WTC11 (cell line): ENCODE measurements around the gene METTL25B. TPM values are rescaled to one million over a fixed set of nuclear protein-coding genes. Genes with fewer than 3 reads are reported as not detected.

Experiments
- ATAC-seq: fragments of 200-7000 bp; cut with Tn5 transposase; 2 replicates; pipeline ENCODE4 v1.10.0; 2021; ENCODE audit warnings: mild to moderate bottlenecking, moderate library complexity
- CTCF ChIA-PET: fragments of 300-600 bp; sonication (Branson Sonifier 250); formaldehyde crosslinking; loops from one replicate; lab custom pipeline; 2021; ENCODE audit warnings: antibody characterized with exemption; lab: Charles Lee
- POLR2A ChIA-PET: fragments of 350-600 bp; sonication (Branson Sonifier 250); formaldehyde crosslinking; loops from one replicate; lab custom pipeline; 2021; ENCODE audit warnings: antibody characterized with exemption; lab: Charles Lee
- DNase-seq: peaks from one replicate; pipeline ENCODE4 v3.0.0; 2021; ENCODE audit warnings: low spot score
- H3K27ac Mint-ChIP-seq: 2 replicates; pipeline ENCODE4 v1.8.0; 2021; ENCODE audit warnings: mixed read lengths
- H3K27me3 Mint-ChIP-seq: 2 replicates; pipeline ENCODE4 v1.8.0; 2021; ENCODE audit warnings: low read depth, mild to moderate bottlenecking, moderate library complexity, mixed read lengths
- H3K36me3 Mint-ChIP-seq: 2 replicates; pipeline ENCODE4 v1.8.0; 2021; ENCODE audit warnings: mixed read lengths
- H3K4me1 Mint-ChIP-seq: 2 replicates; pipeline ENCODE4 v1.8.0; 2022; ENCODE audit warnings: mixed read lengths
- H3K4me3 Mint-ChIP-seq: 2 replicates; pipeline ENCODE4 v1.8.0; 2021; ENCODE audit warnings: mild to moderate bottlenecking, moderate library complexity, mixed read lengths
- H3K9me3 Mint-ChIP-seq: 2 replicates; pipeline ENCODE4 v1.8.0; 2021; ENCODE audit warnings: mixed read lengths
- CTCF ChIP-seq: fragments of 200-600 bp; IDR thresholded peaks from 2 replicates; pipeline ENCODE4 v1.8.0; 2022; ENCODE audit warnings: antibody characterized with exemption
- E2F1 ChIP-seq: sonication (generic); formaldehyde crosslinking; IDR thresholded peaks from 2 replicates; pipeline ENCODE4 v1.8.0; 2022; ENCODE audit warnings: mild to moderate bottlenecking, missing genetic modification reagents
- ESRRA ChIP-seq: sonication (generic); formaldehyde crosslinking; IDR thresholded peaks from 2 replicates; pipeline ENCODE4 v1.8.1; 2022; ENCODE audit warnings: mild to moderate bottlenecking, missing genetic modification reagents, borderline replicate concordance
- FOXJ3 ChIP-seq: sonication (generic); formaldehyde crosslinking; IDR thresholded peaks from 2 replicates; pipeline ENCODE4 v1.9.0; 2021; ENCODE audit warnings: missing genetic modification reagents, mild to moderate bottlenecking, borderline replicate concordance
- FOXK1 ChIP-seq: sonication (generic); formaldehyde crosslinking; IDR thresholded peaks from 2 replicates; pipeline ENCODE4 v1.8.0; 2022; ENCODE audit warnings: mild to moderate bottlenecking, moderate library complexity, missing genetic modification reagents
- FOXP1 ChIP-seq: sonication (generic); formaldehyde crosslinking; IDR thresholded peaks from 2 replicates; pipeline ENCODE4 v1.8.0; 2022; ENCODE audit warnings: missing genetic modification reagents, mild to moderate bottlenecking, moderate library complexity, borderline replicate concordance
- GTF2I ChIP-seq: fragments of 250-450 bp; sonication (Bioruptor Pico); conservative IDR thresholded peaks from 2 replicates; pipeline ENCODE4 v1.4.0; 2021; ENCODE audit warnings: mild to moderate bottlenecking
- IRF2 ChIP-seq: sonication (generic); formaldehyde crosslinking; IDR thresholded peaks from 2 replicates; pipeline ENCODE4 v1.8.0; 2022; ENCODE audit warnings: low read depth, missing genetic modification reagents, borderline replicate concordance
- JUN ChIP-seq: sonication (generic); formaldehyde crosslinking; IDR thresholded peaks from 2 replicates; pipeline ENCODE4 v1.8.0; 2023; ENCODE audit warnings: mild to moderate bottlenecking, missing genetic modification reagents
- KAT7 ChIP-seq: sonication (generic); formaldehyde crosslinking; IDR thresholded peaks from 2 replicates; pipeline ENCODE4 v1.8.1; 2023; ENCODE audit warnings: missing genetic modification reagents, mild to moderate bottlenecking, borderline replicate concordance
- MXD4 ChIP-seq: fragments of 250-450 bp; sonication (Bioruptor Pico); IDR thresholded peaks from 2 replicates; pipeline ENCODE4 v1.8.0; 2021; ENCODE audit warnings: mild to moderate bottlenecking, moderate library complexity, borderline replicate concordance
- NFE2L1 ChIP-seq: sonication (generic); formaldehyde crosslinking; IDR thresholded peaks from 2 replicates; pipeline ENCODE4 v1.8.1; 2023; ENCODE audit warnings: missing genetic modification reagents
- NFYB ChIP-seq: sonication (generic); formaldehyde crosslinking; conservative IDR thresholded peaks from 2 replicates; pipeline ENCODE4 v1.8.0; 2022; ENCODE audit warnings: low read depth, missing genetic modification reagents
- PREB ChIP-seq: sonication (generic); formaldehyde crosslinking; IDR thresholded peaks from 2 replicates; pipeline ENCODE4 v1.8.1; 2022; ENCODE audit warnings: mild to moderate bottlenecking, missing genetic modification reagents, moderate library complexity, borderline replicate concordance
- RELA ChIP-seq: sonication (generic); formaldehyde crosslinking; IDR thresholded peaks from 2 replicates; pipeline ENCODE4 v1.8.1; 2022; ENCODE audit warnings: missing genetic modification reagents, mild to moderate bottlenecking, borderline replicate concordance
- SMAD4 ChIP-seq: sonication (generic); formaldehyde crosslinking; IDR thresholded peaks from 2 replicates; pipeline ENCODE4 v1.8.0; 2022; ENCODE audit warnings: mild to moderate bottlenecking, missing genetic modification reagents
- TEAD1 ChIP-seq: sonication (generic); formaldehyde crosslinking; IDR thresholded peaks from 2 replicates; pipeline ENCODE4 v1.8.0; 2022; ENCODE audit warnings: mild to moderate bottlenecking, missing genetic modification reagents
- ZNF121 ChIP-seq: sonication (generic); formaldehyde crosslinking; IDR thresholded peaks from 2 replicates; pipeline ENCODE4 v1.8.0; 2023; ENCODE audit warnings: missing genetic modification reagents
- ZNF219 ChIP-seq: sonication (generic); formaldehyde crosslinking; IDR thresholded peaks from 2 replicates; pipeline ENCODE4 v1.8.0; 2023; ENCODE audit warnings: missing genetic modification reagents, mild to moderate bottlenecking, borderline replicate concordance
- ZNF317 ChIP-seq: sonication (generic); formaldehyde crosslinking; IDR thresholded peaks from 2 replicates; pipeline ENCODE4 v1.8.1; 2023; ENCODE audit warnings: low read depth, mild to moderate bottlenecking, moderate library complexity, missing genetic modification reagents, borderline replicate concordance
- ZNF396 ChIP-seq: fragments of 250-450 bp; sonication (Bioruptor Pico); IDR thresholded peaks from 2 replicates; pipeline ENCODE4 v1.8.0; 2021; ENCODE audit warnings: mild to moderate bottlenecking, moderate library complexity, borderline replicate concordance
- ZNF423 ChIP-seq: fragments of 250-450 bp; sonication (Bioruptor Pico); IDR thresholded peaks from 2 replicates; pipeline ENCODE4 v2.1.2; 2022; ENCODE audit warnings: mild to moderate bottlenecking, moderate library complexity
- ZNF532 ChIP-seq: fragments of 250-450 bp; sonication (Bioruptor Pico); IDR thresholded peaks from 2 replicates; pipeline ENCODE4 v1.9.0; 2021; ENCODE audit warnings: mild to moderate bottlenecking, borderline replicate concordance
- total RNA-seq: library from RNA; stranded (reverse); gene quantifications from 3 replicates; pipeline ENCODE4 v1.2.3, GENCODE V29; 2021
- TF ChIP-seq, protein P1 (sequence below): sonication (generic); formaldehyde crosslinking; IDR thresholded peaks from 2 replicates; pipeline ENCODE4 v1.8.1; 2023; ENCODE audit warnings: mild to moderate bottlenecking, missing genetic modification reagents
- TF ChIP-seq, protein P2 (sequence below): sonication (generic); formaldehyde crosslinking; IDR thresholded peaks from 2 replicates; pipeline ENCODE4 v1.8.0; 2022; ENCODE audit warnings: mild to moderate bottlenecking, missing genetic modification reagents
- TF ChIP-seq, protein P3 (sequence below): sonication (generic); formaldehyde crosslinking; IDR thresholded peaks from 2 replicates; pipeline ENCODE4 v1.8.0; 2022; ENCODE audit warnings: mild to moderate bottlenecking, missing genetic modification reagents

Gene METTL25B
- total RNA-seq, 1 experiment from 2014 or later, result 32.0 TPM

GRCh38 chr1:156767101-156767878, 39.0 kb downstream of the METTL25B start, which contains the start of gene PRCC:
Gene PRCC, plus strand, starts transcription at chr1:156767535. Its CDS starts 237 bp downstream, at chr1:156767772.
- Mint-ChIP-seq H3K27ac (peak within 1 kb of the TSS; percentile 28; the same call in 1 of the 2 replicates), H3K4me1 (peaks cover 34% of the 10 kb centered on the region), H3K36me3 (peaks cover 9% of the 10 kb centered on the region), H3K27me3 (no peaks in the 10 kb centered on the region), H3K4me3 (no peak within 1 kb of the TSS), H3K9me3 (no peaks in the 10 kb centered on the region)
- ATAC-seq, result peak; percentile 96
- ChIA-PET POLR2A (interaction anchor here (0.6 to 3.4 kb wide), 8 partner anchors 12 to 93 kb away, joined by 3 to 24 read pairs (median 6); partner anchors contain the start of genes HDGF, ISG20L2, METTL25B and MRPL24), CTCF (interaction anchor here (0.5 to 2.9 kb wide), 17 partner anchors 15 to 307 kb away, joined by 3 to 39 read pairs (median 4); partner anchors contain the start of genes ISG20L2, LRRC71, METTL25B and MRPL24)
- peak; percentile 98 for DNase-seq
- peak; percentile 61; the same call in 1 of the 2 replicates for TF ChIP-seq SMAD4
- peak; percentile 35; the same call in 1 of the 2 replicates for TF ChIP-seq FOXK1
- TF ChIP-seq GTF2I (CRISPR knock-in tag), result no peak
- no peak for TF ChIP-seq ZNF396 (CRISPR knock-in tag)
- TF ChIP-seq RELA (CRISPR knock-in tag), result no peak
- TF ChIP-seq ZNF423, result no peak
- TF ChIP-seq FOXP1 (CRISPR knock-in tag), result peak; percentile 81; the same call in 1 of the 2 replicates
- TF ChIP-seq KAT7 (CRISPR knock-in tag), result no peak
- peak; percentile 83 for TF ChIP-seq ZNF121 (CRISPR knock-in tag)
- no peak for TF ChIP-seq IRF2 (CRISPR knock-in tag)
- TF ChIP-seq ZNF219 (CRISPR knock-in tag), result peak; percentile 35; the same call in 1 of the 2 replicates
- TF ChIP-seq E2F1, result no peak
- TF ChIP-seq NFYB (CRISPR knock-in tag), result 0 out of 2 replicates have a peak, but pooled peaks have one; percentile 16
- TF ChIP-seq PREB (CRISPR knock-in tag), result no peak
- TF ChIP-seq JUN (CRISPR knock-in tag), result peak; percentile 76; the same call in 1 of the 2 replicates
- TF ChIP-seq NFE2L1, result 0 out of 2 replicates have a peak, but pooled peaks have one; percentile 36
- TF ChIP-seq ZNF532 (CRISPR knock-in tag), result no peak
- TF ChIP-seq FOXJ3, result no peak
- TF ChIP-seq, protein P1, sequence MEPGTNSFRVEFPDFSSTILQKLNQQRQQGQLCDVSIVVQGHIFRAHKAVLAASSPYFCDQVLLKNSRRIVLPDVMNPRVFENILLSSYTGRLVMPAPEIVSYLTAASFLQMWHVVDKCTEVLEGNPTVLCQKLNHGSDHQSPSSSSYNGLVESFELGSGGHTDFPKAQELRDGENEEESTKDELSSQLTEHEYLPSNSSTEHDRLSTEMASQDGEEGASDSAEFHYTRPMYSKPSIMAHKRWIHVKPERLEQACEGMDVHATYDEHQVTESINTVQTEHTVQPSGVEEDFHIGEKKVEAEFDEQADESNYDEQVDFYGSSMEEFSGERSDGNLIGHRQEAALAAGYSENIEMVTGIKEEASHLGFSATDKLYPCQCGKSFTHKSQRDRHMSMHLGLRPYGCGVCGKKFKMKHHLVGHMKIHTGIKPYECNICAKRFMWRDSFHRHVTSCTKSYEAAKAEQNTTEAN (CRISPR knock-in tag), result no peak
- TF ChIP-seq TEAD1 (CRISPR knock-in tag), result 0 out of 2 replicates have a peak, but pooled peaks have one; percentile 16
- TF ChIP-seq MXD4 (CRISPR knock-in tag), result no peak
- TF ChIP-seq, protein P2, sequence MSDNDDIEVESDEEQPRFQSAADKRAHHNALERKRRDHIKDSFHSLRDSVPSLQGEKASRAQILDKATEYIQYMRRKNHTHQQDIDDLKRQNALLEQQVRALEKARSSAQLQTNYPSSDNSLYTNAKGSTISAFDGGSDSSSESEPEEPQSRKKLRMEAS, result peak; percentile 42
- no peak for TF ChIP-seq ZNF317 (CRISPR knock-in tag)
- peak; percentile 38; the same call in 1 of the 2 replicates for TF ChIP-seq ESRRA (CRISPR knock-in tag)
- TF ChIP-seq, protein P3, sequence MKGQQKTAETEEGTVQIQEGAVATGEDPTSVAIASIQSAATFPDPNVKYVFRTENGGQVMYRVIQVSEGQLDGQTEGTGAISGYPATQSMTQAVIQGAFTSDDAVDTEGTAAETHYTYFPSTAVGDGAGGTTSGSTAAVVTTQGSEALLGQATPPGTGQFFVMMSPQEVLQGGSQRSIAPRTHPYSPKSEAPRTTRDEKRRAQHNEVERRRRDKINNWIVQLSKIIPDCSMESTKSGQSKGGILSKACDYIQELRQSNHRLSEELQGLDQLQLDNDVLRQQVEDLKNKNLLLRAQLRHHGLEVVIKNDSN (CRISPR knock-in tag), result no peak
- TF ChIP-seq CTCF, result no peak
